ENCODE measurements around the gene GLS. TPM values are rescaled to one million over a fixed set of nuclear protein-coding genes. Genes with fewer than 3 reads are reported as not detected.

Gene GLS
- total and polyA plus RNA-seq, 2 donors (not counting 3 experiments of a cell fraction or from before 2014, with no cell fraction given) = 49.0 to 183 TPM

GRCh38 chr2:190831941-190832340 is 48.7 kb upstream of the GLS start:
- no TSS peak for BruUV-seq (replicated peaks)
- peaks cover 13% of the 10 kb centered on the region for H3K4me1 ChIP-seq (ENCODE audit: control insufficient read depth, extremely low read depth, insufficient read depth, low read length)
- H3K4me3 ChIP-seq (replicated peaks in 1 of 3; ENCODE audit: insufficient read depth in 1 of 3, low read depth in 1 of 3, low read length in 3 of 3) = no peak overlapping the region
- H3K9me3 ChIP-seq (replicated peaks; ENCODE audit: control insufficient read depth, insufficient read depth, low read length) = no peaks in the 10 kb centered on the region
- no peak overlapping the region for H3K27ac ChIP-seq (ENCODE audit: insufficient read depth, low read depth, low read length)
- no peaks in the 10 kb centered on the region for H3K36me3 ChIP-seq (ENCODE audit: control insufficient read depth in 2 of 2, extremely low read depth in 1 of 2, insufficient read depth in 2 of 2, low read length in 2 of 2)
- no peak overlapping the region for H3K9ac ChIP-seq (replicated peaks; ENCODE audit: extremely low read depth, insufficient read depth, low read length)
- H2AFZ ChIP-seq (ENCODE audit: low read depth, low read length) = no peak overlapping the region
- intact Hi-C loops (cut with micrococcal nuclease) (no loop called here), dilution Hi-C loops (cut with MboI; ENCODE audit: extremely low pct_ligation_motif_present, low sequenced_read_pairs) (no loop called here)
- no peaks in the 10 kb centered on the region for H3K27me3 ChIP-seq (ENCODE audit: control insufficient read depth in 2 of 2, insufficient read depth in 2 of 2, low read length in 2 of 2)
- ChIA-PET CTCF (interaction anchor here (1.3 kb wide), 1 partner anchor 10 kb away, joined by 3 read pairs; no protein-coding TSS in a partner anchor), POLR2A (no interaction called here)
- no peaks in the 10 kb centered on the region for H4K20me1 ChIP-seq (replicated peaks; ENCODE audit: control insufficient read depth, extremely low read depth, insufficient read depth, low read length)
- no peaks in the 10 kb centered on the region for H3K9me1 ChIP-seq (replicated peaks; ENCODE audit: control insufficient read depth, extremely low read depth, insufficient read depth, low read length)
- no peak overlapping the region for H3K4me2 ChIP-seq (ENCODE audit: insufficient read depth, low read length)
- DNase-seq (ENCODE audit: low read depth, low spot score) (no peak), FAIRE-seq (no peak)
- H3K79me2 ChIP-seq (ENCODE audit: control insufficient read depth, insufficient read depth, low read length) = no peaks in the 10 kb centered on the region
- no peak for TF ChIP-seq MAX (IDR thresholded peaks at IDR 0.05; ENCODE audit: insufficient read depth, insufficient read length)
- TF ChIP-seq POLR2A (IDR thresholded peaks at IDR 0.05; ENCODE audit: low read depth, low read length) = no peak
- TF ChIP-seq MYC (IDR thresholded peaks at IDR 0.05; ENCODE audit: low read depth, low read length) = no peak
- no peak for TF ChIP-seq POLR2AphosphoS5 (IDR thresholded peaks at IDR 0.05; ENCODE audit: insufficient read depth, low read depth, low read length)
- TF ChIP-seq JUN (IDR thresholded peaks at IDR 0.05; ENCODE audit: borderline replicate concordance, insufficient read depth, insufficient read length, low read depth) = no peak
- no peak for TF ChIP-seq GATA2 (IDR thresholded peaks at IDR 0.05; ENCODE audit: insufficient read depth, insufficient read length, low read depth, low read length)

GRCh38 chr2:190834890-190835208 is 45.8 kb upstream of the GLS start:
- Histone ChIP-seq H3K4me1 (ENCODE audit: control insufficient read depth, extremely low read depth, insufficient read depth, low read length) (peaks cover 13% of the 10 kb centered on the region), H3K4me2 (ENCODE audit: insufficient read depth, low read length) (peak overlapping the region; percentile 21), H3K79me2 (ENCODE audit: control insufficient read depth, insufficient read depth, low read length) (no peaks in the 10 kb centered on the region), H4K20me1 (replicated peaks; ENCODE audit: control insufficient read depth, extremely low read depth, insufficient read depth, low read length) (no peaks in the 10 kb centered on the region), H3K9me1 (replicated peaks; ENCODE audit: control insufficient read depth, extremely low read depth, insufficient read depth, low read length) (no peaks in the 10 kb centered on the region), H3K27me3 (ENCODE audit: control insufficient read depth in 2 of 2, insufficient read depth in 2 of 2, low read length in 2 of 2) (no peaks in the 10 kb centered on the region), H3K36me3 (ENCODE audit: control insufficient read depth in 2 of 2, extremely low read depth in 1 of 2, insufficient read depth in 2 of 2, low read length in 2 of 2) (no peaks in the 10 kb centered on the region), H3K9me3 (replicated peaks; ENCODE audit: control insufficient read depth, insufficient read depth, low read length) (no peaks in the 10 kb centered on the region), H3K4me3 (replicated peaks in 1 of 3; ENCODE audit: insufficient read depth in 1 of 3, low read depth in 1 of 3, low read length in 3 of 3) (no peak overlapping the region), H3K27ac (ENCODE audit: insufficient read depth, low read depth, low read length) (no peak overlapping the region), H2AFZ (ENCODE audit: low read depth, low read length) (no peak overlapping the region), H3K9ac (replicated peaks; ENCODE audit: extremely low read depth, insufficient read depth, low read length) (no peak overlapping the region)
- CTCF ChIA-PET = interaction anchor here (0.8 to 1.8 kb wide), 6 partner anchors 13 to 52 kb away, joined by 3 to 6 read pairs (median 3); no protein-coding TSS in a partner anchor
- DNase-seq (ENCODE audit: low read depth, low spot score) = no peak
- POLR2A ChIA-PET = interaction anchor here (1.0 kb wide), 1 partner anchor 12 kb away, joined by 3 read pairs; no protein-coding TSS in a partner anchor
- intact Hi-C loops (cut with micrococcal nuclease) = no loop called here
- no peak for TF ChIP-seq POLR2A (IDR thresholded peaks at IDR 0.05; ENCODE audit: low read depth, low read length)
- no peak for TF ChIP-seq MAX (IDR thresholded peaks at IDR 0.05; ENCODE audit: insufficient read depth, insufficient read length)
- TF ChIP-seq POLR2AphosphoS5 (IDR thresholded peaks at IDR 0.05; ENCODE audit: insufficient read depth, low read depth, low read length) = no peak
- no peak for TF ChIP-seq MYC (IDR thresholded peaks at IDR 0.05; ENCODE audit: low read depth, low read length)
- peak; percentile 12 for TF ChIP-seq GATA2 (IDR thresholded peaks at IDR 0.05; ENCODE audit: insufficient read depth, insufficient read length, low read depth, low read length)
- no peak for TF ChIP-seq FOS (IDR thresholded peaks at IDR 0.05; ENCODE audit: borderline replicate concordance, insufficient read depth, low read length)
- no peak for FAIRE-seq
- dilution Hi-C loops (cut with MboI; ENCODE audit: extremely low pct_ligation_motif_present, low sequenced_read_pairs) = no loop called here
- BruUV-seq (replicated peaks) = no TSS peak

Measured in endothelial cell of umbilical vein (primary cell).